Measurements from ENCODE around the gene VMO1.

The VMO1 gene

DNA sequence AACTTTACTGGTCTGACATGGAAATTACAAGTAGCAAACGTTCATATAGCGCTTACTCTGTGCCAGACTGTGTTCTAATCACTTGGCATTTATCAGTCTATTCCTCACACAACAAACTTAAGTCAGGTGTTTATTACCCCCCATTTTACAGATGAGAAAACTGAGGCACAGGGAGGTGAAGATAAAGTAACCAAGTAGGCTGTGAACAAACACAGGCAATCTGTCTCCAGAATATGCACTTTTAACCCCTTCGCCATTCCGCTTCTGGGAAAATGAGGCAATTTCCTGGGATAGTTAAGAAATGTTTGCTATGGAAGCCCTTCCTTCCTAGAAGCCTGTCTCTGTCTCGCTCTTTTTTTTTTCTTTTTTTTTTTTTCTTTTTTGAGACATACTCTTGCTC is 34.2 kb downstream of the VMO1 start:
- Histone ChIP-seq H3K9ac (ENCODE audit: low read depth, low read length) (no peak overlapping the region), H3K4me3 (ENCODE audit: low read depth, low read length) (no peak overlapping the region), H3K27me3 (ENCODE audit: control insufficient read depth, insufficient read depth, low read length) (no peaks in the 10 kb centered on the region), H3K4me1 (ENCODE audit: control insufficient read depth, insufficient read depth, low read length) (no peaks in the 10 kb centered on the region), H3K36me3 (ENCODE audit: control insufficient read depth, insufficient read depth, low read length) (no peaks in the 10 kb centered on the region), H3K9me3 (ENCODE audit: control insufficient read depth, insufficient read depth, low read length) (no peaks in the 10 kb centered on the region), H3K27ac (ENCODE audit: low read depth, low read length) (no peak overlapping the region)

GRCh38 chr17:4750606-4751005 is 35.6 kb downstream of the VMO1 start:
- no peaks in the 10 kb centered on the region; the same call in 1 of the 2 replicates for H3K27me3 ChIP-seq (ENCODE audit: control insufficient read depth, insufficient read depth, low read length)

GRCh38 chr17:4748686-4749085 is 37.5 kb downstream of the VMO1 start:
- Histone ChIP-seq H3K9ac (ENCODE audit: low read depth, low read length) (no peak overlapping the region), H3K4me3 (ENCODE audit: low read depth, low read length) (no peak overlapping the region), H3K36me3 (ENCODE audit: control insufficient read depth, insufficient read depth, low read length) (no peaks in the 10 kb centered on the region), H3K9me3 (ENCODE audit: control insufficient read depth, insufficient read depth, low read length) (no peaks in the 10 kb centered on the region), H3K27me3 (ENCODE audit: control insufficient read depth, insufficient read depth, low read length) (peaks cover 16% of the 10 kb centered on the region), H3K4me1 (ENCODE audit: control insufficient read depth, insufficient read depth, low read length) (peaks cover 4% of the 10 kb centered on the region; the same call in 1 of the 2 replicates), H3K27ac (ENCODE audit: low read depth, low read length) (no peak overlapping the region)

More at GRCh38 chr17:4750606-4751005, 35.6 kb downstream of the VMO1 start:
- H3K36me3 ChIP-seq (ENCODE audit: control insufficient read depth, insufficient read depth, low read length), result no peaks in the 10 kb centered on the region
- no peak overlapping the region for H3K9ac ChIP-seq (ENCODE audit: low read depth, low read length)
- H3K4me3 ChIP-seq (ENCODE audit: low read depth, low read length), result no peak overlapping the region
- H3K27ac ChIP-seq (ENCODE audit: low read depth, low read length), result no peak overlapping the region
- H3K4me1 ChIP-seq (ENCODE audit: control insufficient read depth, insufficient read depth, low read length), result peaks cover 4% of the 10 kb centered on the region; the same call in 1 of the 2 replicates
- no peaks in the 10 kb centered on the region for H3K9me3 ChIP-seq (ENCODE audit: control insufficient read depth, insufficient read depth, low read length)

GRCh38 chr17:4747847-4748246 is 38.3 kb downstream of the VMO1 start:
- H3K4me1 ChIP-seq (ENCODE audit: control insufficient read depth, insufficient read depth, low read length), result peaks cover 4% of the 10 kb centered on the region; the same call in 1 of the 2 replicates
- H3K4me3 ChIP-seq (ENCODE audit: low read depth, low read length), result no peak overlapping the region
- H3K27ac ChIP-seq (ENCODE audit: low read depth, low read length), result no peak overlapping the region
- peaks cover 17% of the 10 kb centered on the region for H3K27me3 ChIP-seq (ENCODE audit: control insufficient read depth, insufficient read depth, low read length)
- H3K36me3 ChIP-seq (ENCODE audit: control insufficient read depth, insufficient read depth, low read length), result no peaks in the 10 kb centered on the region
- no peaks in the 10 kb centered on the region for H3K9me3 ChIP-seq (ENCODE audit: control insufficient read depth, insufficient read depth, low read length)
- H3K9ac ChIP-seq (ENCODE audit: low read depth, low read length), result no peak overlapping the region

GRCh38 chr17:4744999-4745969 is 40.9 kb downstream of the VMO1 start:
- peaks cover 43% of the 10 kb centered on the region for H3K27me3 ChIP-seq (ENCODE audit: control insufficient read depth, insufficient read depth, low read length)
- H3K4me3 ChIP-seq (ENCODE audit: low read depth, low read length), result peak overlapping the region; percentile 64
- H3K9ac ChIP-seq (ENCODE audit: low read depth, low read length), result no peak overlapping the region
- no peaks in the 10 kb centered on the region for H3K9me3 ChIP-seq (ENCODE audit: control insufficient read depth, insufficient read depth, low read length)
- H3K4me1 ChIP-seq (ENCODE audit: control insufficient read depth, insufficient read depth, low read length), result peaks cover 4% of the 10 kb centered on the region; the same call in 1 of the 2 replicates
- no peaks in the 10 kb centered on the region for H3K36me3 ChIP-seq (ENCODE audit: control insufficient read depth, insufficient read depth, low read length)
- no peak overlapping the region for H3K27ac ChIP-seq (ENCODE audit: low read depth, low read length)

DNA sequence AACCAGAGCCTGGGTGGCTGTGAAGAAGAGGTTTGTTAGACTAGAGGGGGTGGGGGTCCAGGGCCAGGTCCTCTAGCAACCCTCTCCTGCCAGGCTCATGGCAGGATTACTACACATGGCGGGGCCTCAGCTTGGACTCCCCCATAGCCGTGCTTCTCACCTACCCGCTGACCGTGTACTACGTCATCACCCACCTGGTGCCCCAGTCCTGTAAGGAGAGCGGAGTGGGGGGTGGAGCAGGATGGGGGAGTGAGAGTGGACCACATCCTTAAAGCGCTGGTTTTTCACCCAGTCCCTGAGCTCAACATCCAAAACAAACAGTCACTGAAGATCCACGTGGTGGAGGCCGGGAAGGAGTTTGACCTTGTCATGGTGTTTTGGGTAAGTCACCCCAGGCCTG is 42.3 kb downstream of the VMO1 start:
- H3K4me3 ChIP-seq (ENCODE audit: low read depth, low read length), result no peak overlapping the region
- no peaks in the 10 kb centered on the region for H3K9me3 ChIP-seq (ENCODE audit: control insufficient read depth, insufficient read depth, low read length)
- H3K36me3 ChIP-seq (ENCODE audit: control insufficient read depth, insufficient read depth, low read length), result no peaks in the 10 kb centered on the region
- H3K27me3 ChIP-seq (ENCODE audit: control insufficient read depth, insufficient read depth, low read length), result peaks cover 57% of the 10 kb centered on the region
- no peak overlapping the region for H3K27ac ChIP-seq (ENCODE audit: low read depth, low read length)
- H3K9ac ChIP-seq (ENCODE audit: low read depth, low read length), result no peak overlapping the region
- H3K4me1 ChIP-seq (ENCODE audit: control insufficient read depth, insufficient read depth, low read length), result peaks cover 4% of the 10 kb centered on the region; the same call in 1 of the 2 replicates

DNA sequence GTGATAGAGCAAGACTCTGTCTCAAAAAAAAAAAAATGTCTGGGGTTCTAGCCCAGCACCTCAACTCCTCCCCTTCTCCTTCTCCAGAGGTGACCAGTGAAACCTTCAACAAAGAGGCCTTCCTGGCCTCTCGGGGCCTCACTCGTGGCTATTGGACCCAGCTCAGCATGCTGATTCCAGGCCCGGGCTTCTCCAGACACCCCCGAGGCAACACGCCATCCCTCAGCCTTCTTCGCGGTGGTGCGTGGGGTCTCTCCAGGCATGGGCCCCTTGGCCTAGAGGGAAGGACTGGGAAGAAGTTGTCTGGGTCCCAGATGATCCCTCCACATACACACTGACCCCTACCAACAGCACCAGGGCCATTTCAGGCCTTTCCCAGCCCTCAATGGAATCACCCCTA is 42.9 kb downstream of the VMO1 start:
- Histone ChIP-seq H3K27ac (ENCODE audit: low read depth, low read length) (no peak overlapping the region), H3K27me3 (ENCODE audit: control insufficient read depth, insufficient read depth, low read length) (peaks cover 64% of the 10 kb centered on the region), H3K9ac (ENCODE audit: low read depth, low read length) (no peak overlapping the region), H3K4me1 (ENCODE audit: control insufficient read depth, insufficient read depth, low read length) (peaks cover 8% of the 10 kb centered on the region), H3K9me3 (ENCODE audit: control insufficient read depth, insufficient read depth, low read length) (no peaks in the 10 kb centered on the region), H3K36me3 (ENCODE audit: control insufficient read depth, insufficient read depth, low read length) (no peaks in the 10 kb centered on the region), H3K4me3 (ENCODE audit: low read depth, low read length) (no peak overlapping the region)

DNA sequence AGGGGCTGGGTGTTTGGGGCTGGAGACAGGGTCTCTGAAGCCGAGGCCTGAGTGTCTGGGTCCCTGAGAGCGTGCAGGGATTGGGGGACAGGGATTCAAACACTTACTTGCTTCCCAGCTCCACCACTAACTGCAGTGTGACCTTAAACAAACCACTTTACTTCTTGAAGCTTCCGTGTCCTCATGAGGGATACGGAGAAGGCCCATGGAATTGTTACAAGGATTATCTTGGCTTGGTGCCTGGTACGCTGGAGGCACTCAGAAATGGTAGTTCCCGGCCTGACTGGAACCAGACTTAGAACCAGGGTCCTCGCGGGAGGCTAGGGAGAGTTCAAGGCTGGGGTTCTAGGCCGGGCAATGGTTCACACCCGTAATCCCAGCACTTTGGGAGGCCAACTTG is 43.5 kb downstream of the VMO1 start:
- peaks cover 70% of the 10 kb centered on the region for H3K27me3 ChIP-seq (ENCODE audit: control insufficient read depth, insufficient read depth, low read length)
- no peak overlapping the region for H3K4me3 ChIP-seq (ENCODE audit: low read depth, low read length)
- no peaks in the 10 kb centered on the region for H3K9me3 ChIP-seq (ENCODE audit: control insufficient read depth, insufficient read depth, low read length)
- no peak overlapping the region for H3K9ac ChIP-seq (ENCODE audit: low read depth, low read length)
- H3K36me3 ChIP-seq (ENCODE audit: control insufficient read depth, insufficient read depth, low read length), result no peaks in the 10 kb centered on the region
- H3K4me1 ChIP-seq (ENCODE audit: control insufficient read depth, insufficient read depth, low read length), result peaks cover 9% of the 10 kb centered on the region
- H3K27ac ChIP-seq (ENCODE audit: low read depth, low read length), result no peak overlapping the region

- Histone ChIP-seq H3K27me3 (ENCODE audit: control insufficient read depth, insufficient read depth, low read length) (peaks cover 74% of the 10 kb centered on the region), H3K9me3 (ENCODE audit: control insufficient read depth, insufficient read depth, low read length) (no peaks in the 10 kb centered on the region), H3K4me1 (ENCODE audit: control insufficient read depth, insufficient read depth, low read length) (peaks cover 9% of the 10 kb centered on the region), H3K4me3 (ENCODE audit: low read depth, low read length) (no peak overlapping the region), H3K9ac (ENCODE audit: low read depth, low read length) (no peak overlapping the region), H3K27ac (ENCODE audit: low read depth, low read length) (no peak overlapping the region), H3K36me3 (ENCODE audit: control insufficient read depth, insufficient read depth, low read length) (no peaks in the 10 kb centered on the region)
Measured at GRCh38 chr17:4742133-4742532, 44.0 kb downstream of the VMO1 start.

DNA sequence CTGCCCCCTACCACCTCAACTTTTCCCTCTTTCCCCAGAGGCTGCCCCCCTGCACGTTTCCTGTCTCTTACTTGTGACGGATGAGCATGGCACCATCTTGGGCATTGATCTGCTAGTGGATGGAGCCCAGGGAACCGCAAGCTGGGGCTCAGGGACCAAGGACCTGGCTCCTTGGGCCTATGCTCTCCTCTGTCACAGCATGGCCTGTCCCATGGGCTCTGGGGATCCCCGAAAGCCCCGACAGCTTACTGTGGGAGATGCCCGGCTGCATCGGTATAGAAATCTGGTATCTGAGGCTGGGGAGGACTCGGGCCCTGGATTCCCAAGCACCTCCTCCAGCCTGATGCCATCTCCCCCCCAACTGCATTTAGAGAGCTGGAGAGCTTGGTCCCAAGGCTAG is 44.6 kb downstream of the VMO1 start:
- Histone ChIP-seq H3K36me3 (ENCODE audit: control insufficient read depth, insufficient read depth, low read length) (no peaks in the 10 kb centered on the region), H3K9ac (ENCODE audit: low read depth, low read length) (no peak overlapping the region), H3K9me3 (ENCODE audit: control insufficient read depth, insufficient read depth, low read length) (no peaks in the 10 kb centered on the region), H3K27ac (ENCODE audit: low read depth, low read length) (no peak overlapping the region), H3K4me1 (ENCODE audit: control insufficient read depth, insufficient read depth, low read length) (peaks cover 9% of the 10 kb centered on the region), H3K4me3 (ENCODE audit: low read depth, low read length) (no peak overlapping the region), H3K27me3 (ENCODE audit: control insufficient read depth, insufficient read depth, low read length) (peaks cover 80% of the 10 kb centered on the region)

DNA sequence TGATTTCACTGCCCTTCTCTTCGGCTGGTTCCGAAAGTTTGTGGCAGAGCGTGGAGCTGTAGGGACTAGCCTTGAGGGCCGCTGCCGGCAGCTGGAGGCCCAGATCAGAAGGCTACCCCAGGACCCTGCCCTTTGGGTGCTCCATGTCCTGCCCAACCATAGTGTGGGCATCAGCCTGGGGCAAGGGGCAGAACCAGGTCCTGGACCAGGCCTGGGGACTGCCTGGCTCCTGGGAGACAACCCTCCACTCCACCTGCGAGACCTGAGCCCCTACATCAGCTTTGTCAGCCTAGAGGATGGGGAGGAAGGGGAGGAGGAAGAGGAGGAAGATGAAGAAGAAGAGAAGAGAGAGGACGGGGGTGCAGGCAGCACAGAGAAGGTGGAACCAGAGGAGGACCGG is 45.6 kb downstream of the VMO1 start:
- H3K9me3 ChIP-seq (ENCODE audit: control insufficient read depth, insufficient read depth, low read length), result no peaks in the 10 kb centered on the region
- H3K27ac ChIP-seq (ENCODE audit: low read depth, low read length), result no peak overlapping the region
- peaks cover 86% of the 10 kb centered on the region for H3K27me3 ChIP-seq (ENCODE audit: control insufficient read depth, insufficient read depth, low read length)
- H3K36me3 ChIP-seq (ENCODE audit: control insufficient read depth, insufficient read depth, low read length), result no peaks in the 10 kb centered on the region
- H3K9ac ChIP-seq (ENCODE audit: low read depth, low read length), result no peak overlapping the region
- no peak overlapping the region for H3K4me3 ChIP-seq (ENCODE audit: low read depth, low read length)
- H3K4me1 ChIP-seq (ENCODE audit: control insufficient read depth, insufficient read depth, low read length), result peaks cover 5% of the 10 kb centered on the region; the same call in 1 of the 2 replicates
